H1 (cell line): Measurements from ENCODE around the gene ADD3. TPM values are rescaled to one million over a fixed set of nuclear protein-coding genes. Genes with fewer than 3 reads are reported as not detected.

Source experiments
- ASH2L ChIP-seq: fragments of 200-600, 300-600 bp; sonication (generic); IDR thresholded peaks from one replicate; pipeline ENCODE4 v1.7.1; 2017; ENCODE audit warnings: low read length
- EGR1 ChIP-seq: IDR thresholded peaks from 2 replicates; pipeline ENCODE4 v1.6.1; 2011; ENCODE audit warnings: low read depth, low read length, borderline replicate concordance
- HDAC2 ChIP-seq, 2 experiments: fragments of 300-600 bp in 1 of 2; sonication (generic) in 1 of 2; IDR thresholded peaks; 2 replicates each; pipeline ENCODE4 v1.6.1; 2011 to 2012; ENCODE audit warnings: low read depth in 2 of 2, low read length in 2 of 2, mild to moderate bottlenecking in 2 of 2, moderate library complexity in 2 of 2, borderline replicate concordance in 1 of 2, inconsistent platforms in 1 of 2
- KDM5A ChIP-seq: fragments of 200-600 bp; IDR thresholded peaks from 2 replicates; pipeline ENCODE4 v1.7.1; 2012; ENCODE audit warnings: mild to moderate bottlenecking, low read length, inconsistent platforms, mixed read lengths
- MAFK ChIP-seq: IDR thresholded peaks from 2 replicates; pipeline ENCODE4 v1.6.1; 2012; ENCODE audit warnings: low read depth, mild to moderate bottlenecking, improper control_type of control experiment, low read length
- RNF2 ChIP-seq: fragments of 200-900, 300-1000 bp; sonication (generic); IDR thresholded peaks from 2 replicates; pipeline ENCODE4 v1.7.1; 2016; ENCODE audit warnings: borderline replicate concordance, low read depth, mild to moderate bottlenecking, antibody characterized with exemption, low read length; ENCODE audit not compliant: poor library complexity, severe bottlenecking; ENCODE audit errors: missing control alignments
- SIN3A ChIP-seq, 2 experiments: IDR thresholded peaks in 1 of 2; conservative IDR thresholded peaks in 1 of 2; 2 replicates each; pipeline ENCODE4 v1.6.1; 2011 to 2012; ENCODE audit warnings: low read length in 2 of 2, improper control_type of control experiment in 1 of 2, low read depth in 1 of 2, mild to moderate bottlenecking in 1 of 2
- SP2 ChIP-seq: IDR thresholded peaks from 2 replicates; pipeline ENCODE4 v1.6.1; 2012; ENCODE audit warnings: mild to moderate bottlenecking, low read length, inconsistent platforms
- SP4 ChIP-seq: IDR thresholded peaks from 2 replicates; pipeline ENCODE4 v1.6.1; 2012; ENCODE audit warnings: low read length, inconsistent platforms
- TAF7 ChIP-seq: optimal IDR thresholded peaks from 2 replicates; pipeline ENCODE3; 2011; ENCODE audit warnings: low read depth, mild to moderate bottlenecking, inconsistent platforms, low read length, moderate library complexity, borderline replicate concordance
- YY1 ChIP-seq: IDR thresholded peaks from 2 replicates; pipeline ENCODE4 v1.6.1; 2011; ENCODE audit warnings: low read depth, mild to moderate bottlenecking, low read length
- polyA plus RNA-seq, 7 experiments: library from polyadenylated mRNA; depleted of rRNA in 3 of 7; stranded (reverse) in 5 of 7; unstranded in 2 of 7; fragments of >200 nt in 5 of 7; fragments of 200-250 nt in 2 of 7; gene quantifications; 1 replicate in 5 of 7; 2 replicates in 1 of 7; 4 replicates in 1 of 7; pipeline versions ENCODE4 v1.2.1 to v1.2.3, GENCODE V29; 2011 to 2013; ENCODE audit warnings: missing spikeins in 2 of 7, mixed read lengths in 2 of 7
- total RNA-seq: library from RNA; stranded (reverse); fragmentation: NEBNext Ultra II Directional; extraction: Animal tissue kit (Norgen Biotek cat#: 25700); gene quantifications from 2 replicates; pipeline ENCODE4 v1.2.1, GENCODE V29; 2021
- TF ChIP-seq, protein P1 (sequence below): fragments of 300-600 bp; sonication (generic); IDR thresholded peaks from 2 replicates; pipeline ENCODE4 v1.7.1; 2012; ENCODE audit warnings: low read length, moderate library complexity, mild to moderate bottlenecking, inconsistent platforms; ENCODE audit not compliant: insufficient replicate concordance

The ADD3 gene
- total and polyA plus RNA-seq, 2 of the 8 experiments (the other 6 are each of a cell fraction or from before 2014, with no cell fraction given): 44.7 to 85.6 TPM

- TF ChIP-seq, protein P1, sequence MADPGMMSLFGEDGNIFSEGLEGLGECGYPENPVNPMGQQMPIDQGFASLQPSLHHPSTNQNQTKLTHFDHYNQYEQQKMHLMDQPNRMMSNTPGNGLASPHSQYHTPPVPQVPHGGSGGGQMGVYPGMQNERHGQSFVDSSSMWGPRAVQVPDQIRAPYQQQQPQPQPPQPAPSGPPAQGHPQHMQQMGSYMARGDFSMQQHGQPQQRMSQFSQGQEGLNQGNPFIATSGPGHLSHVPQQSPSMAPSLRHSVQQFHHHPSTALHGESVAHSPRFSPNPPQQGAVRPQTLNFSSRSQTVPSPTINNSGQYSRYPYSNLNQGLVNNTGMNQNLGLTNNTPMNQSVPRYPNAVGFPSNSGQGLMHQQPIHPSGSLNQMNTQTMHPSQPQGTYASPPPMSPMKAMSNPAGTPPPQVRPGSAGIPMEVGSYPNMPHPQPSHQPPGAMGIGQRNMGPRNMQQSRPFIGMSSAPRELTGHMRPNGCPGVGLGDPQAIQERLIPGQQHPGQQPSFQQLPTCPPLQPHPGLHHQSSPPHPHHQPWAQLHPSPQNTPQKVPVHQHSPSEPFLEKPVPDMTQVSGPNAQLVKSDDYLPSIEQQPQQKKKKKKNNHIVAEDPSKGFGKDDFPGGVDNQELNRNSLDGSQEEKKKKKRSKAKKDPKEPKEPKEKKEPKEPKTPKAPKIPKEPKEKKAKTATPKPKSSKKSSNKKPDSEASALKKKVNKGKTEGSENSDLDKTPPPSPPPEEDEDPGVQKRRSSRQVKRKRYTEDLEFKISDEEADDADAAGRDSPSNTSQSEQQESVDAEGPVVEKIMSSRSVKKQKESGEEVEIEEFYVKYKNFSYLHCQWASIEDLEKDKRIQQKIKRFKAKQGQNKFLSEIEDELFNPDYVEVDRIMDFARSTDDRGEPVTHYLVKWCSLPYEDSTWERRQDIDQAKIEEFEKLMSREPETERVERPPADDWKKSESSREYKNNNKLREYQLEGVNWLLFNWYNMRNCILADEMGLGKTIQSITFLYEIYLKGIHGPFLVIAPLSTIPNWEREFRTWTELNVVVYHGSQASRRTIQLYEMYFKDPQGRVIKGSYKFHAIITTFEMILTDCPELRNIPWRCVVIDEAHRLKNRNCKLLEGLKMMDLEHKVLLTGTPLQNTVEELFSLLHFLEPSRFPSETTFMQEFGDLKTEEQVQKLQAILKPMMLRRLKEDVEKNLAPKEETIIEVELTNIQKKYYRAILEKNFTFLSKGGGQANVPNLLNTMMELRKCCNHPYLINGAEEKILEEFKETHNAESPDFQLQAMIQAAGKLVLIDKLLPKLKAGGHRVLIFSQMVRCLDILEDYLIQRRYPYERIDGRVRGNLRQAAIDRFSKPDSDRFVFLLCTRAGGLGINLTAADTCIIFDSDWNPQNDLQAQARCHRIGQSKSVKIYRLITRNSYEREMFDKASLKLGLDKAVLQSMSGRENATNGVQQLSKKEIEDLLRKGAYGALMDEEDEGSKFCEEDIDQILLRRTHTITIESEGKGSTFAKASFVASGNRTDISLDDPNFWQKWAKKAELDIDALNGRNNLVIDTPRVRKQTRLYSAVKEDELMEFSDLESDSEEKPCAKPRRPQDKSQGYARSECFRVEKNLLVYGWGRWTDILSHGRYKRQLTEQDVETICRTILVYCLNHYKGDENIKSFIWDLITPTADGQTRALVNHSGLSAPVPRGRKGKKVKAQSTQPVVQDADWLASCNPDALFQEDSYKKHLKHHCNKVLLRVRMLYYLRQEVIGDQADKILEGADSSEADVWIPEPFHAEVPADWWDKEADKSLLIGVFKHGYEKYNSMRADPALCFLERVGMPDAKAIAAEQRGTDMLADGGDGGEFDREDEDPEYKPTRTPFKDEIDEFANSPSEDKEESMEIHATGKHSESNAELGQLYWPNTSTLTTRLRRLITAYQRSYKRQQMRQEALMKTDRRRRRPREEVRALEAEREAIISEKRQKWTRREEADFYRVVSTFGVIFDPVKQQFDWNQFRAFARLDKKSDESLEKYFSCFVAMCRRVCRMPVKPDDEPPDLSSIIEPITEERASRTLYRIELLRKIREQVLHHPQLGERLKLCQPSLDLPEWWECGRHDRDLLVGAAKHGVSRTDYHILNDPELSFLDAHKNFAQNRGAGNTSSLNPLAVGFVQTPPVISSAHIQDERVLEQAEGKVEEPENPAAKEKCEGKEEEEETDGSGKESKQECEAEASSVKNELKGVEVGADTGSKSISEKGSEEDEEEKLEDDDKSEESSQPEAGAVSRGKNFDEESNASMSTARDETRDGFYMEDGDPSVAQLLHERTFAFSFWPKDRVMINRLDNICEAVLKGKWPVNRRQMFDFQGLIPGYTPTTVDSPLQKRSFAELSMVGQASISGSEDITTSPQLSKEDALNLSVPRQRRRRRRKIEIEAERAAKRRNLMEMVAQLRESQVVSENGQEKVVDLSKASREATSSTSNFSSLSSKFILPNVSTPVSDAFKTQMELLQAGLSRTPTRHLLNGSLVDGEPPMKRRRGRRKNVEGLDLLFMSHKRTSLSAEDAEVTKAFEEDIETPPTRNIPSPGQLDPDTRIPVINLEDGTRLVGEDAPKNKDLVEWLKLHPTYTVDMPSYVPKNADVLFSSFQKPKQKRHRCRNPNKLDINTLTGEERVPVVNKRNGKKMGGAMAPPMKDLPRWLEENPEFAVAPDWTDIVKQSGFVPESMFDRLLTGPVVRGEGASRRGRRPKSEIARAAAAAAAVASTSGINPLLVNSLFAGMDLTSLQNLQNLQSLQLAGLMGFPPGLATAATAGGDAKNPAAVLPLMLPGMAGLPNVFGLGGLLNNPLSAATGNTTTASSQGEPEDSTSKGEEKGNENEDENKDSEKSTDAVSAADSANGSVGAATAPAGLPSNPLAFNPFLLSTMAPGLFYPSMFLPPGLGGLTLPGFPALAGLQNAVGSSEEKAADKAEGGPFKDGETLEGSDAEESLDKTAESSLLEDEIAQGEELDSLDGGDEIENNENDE: no peak
- no peak for TF ChIP-seq HDAC2 (IDR thresholded peaks at IDR 0.05; ENCODE audit: borderline replicate concordance in 1 of 2, low read depth in 2 of 2, low read length in 2 of 2)
- TF ChIP-seq TAF7: no peak
- no peak for TF ChIP-seq SIN3A (conservative IDR thresholded peaks at IDR 0.05 in 1 of 2, IDR thresholded peaks at IDR 0.05 in 1 of 2; ENCODE audit: low read depth in 1 of 2, low read length in 2 of 2)
- TF ChIP-seq SP4: no peak
- no peak for TF ChIP-seq YY1
- TF ChIP-seq ASH2L: no peak
- TF ChIP-seq KDM5A: no peak
- TF ChIP-seq EGR1: no peak
- no peak for TF ChIP-seq MAFK
- TF ChIP-seq RNF2: no peak
- TF ChIP-seq SP2: no peak
Observed at GRCh38 chr10:110123594-110123993, 115.8 kb downstream of the ADD3 start (continued).
